Measurements from ENCODE around the gene TSPAN18.

Gene TSPAN18

DNA sequence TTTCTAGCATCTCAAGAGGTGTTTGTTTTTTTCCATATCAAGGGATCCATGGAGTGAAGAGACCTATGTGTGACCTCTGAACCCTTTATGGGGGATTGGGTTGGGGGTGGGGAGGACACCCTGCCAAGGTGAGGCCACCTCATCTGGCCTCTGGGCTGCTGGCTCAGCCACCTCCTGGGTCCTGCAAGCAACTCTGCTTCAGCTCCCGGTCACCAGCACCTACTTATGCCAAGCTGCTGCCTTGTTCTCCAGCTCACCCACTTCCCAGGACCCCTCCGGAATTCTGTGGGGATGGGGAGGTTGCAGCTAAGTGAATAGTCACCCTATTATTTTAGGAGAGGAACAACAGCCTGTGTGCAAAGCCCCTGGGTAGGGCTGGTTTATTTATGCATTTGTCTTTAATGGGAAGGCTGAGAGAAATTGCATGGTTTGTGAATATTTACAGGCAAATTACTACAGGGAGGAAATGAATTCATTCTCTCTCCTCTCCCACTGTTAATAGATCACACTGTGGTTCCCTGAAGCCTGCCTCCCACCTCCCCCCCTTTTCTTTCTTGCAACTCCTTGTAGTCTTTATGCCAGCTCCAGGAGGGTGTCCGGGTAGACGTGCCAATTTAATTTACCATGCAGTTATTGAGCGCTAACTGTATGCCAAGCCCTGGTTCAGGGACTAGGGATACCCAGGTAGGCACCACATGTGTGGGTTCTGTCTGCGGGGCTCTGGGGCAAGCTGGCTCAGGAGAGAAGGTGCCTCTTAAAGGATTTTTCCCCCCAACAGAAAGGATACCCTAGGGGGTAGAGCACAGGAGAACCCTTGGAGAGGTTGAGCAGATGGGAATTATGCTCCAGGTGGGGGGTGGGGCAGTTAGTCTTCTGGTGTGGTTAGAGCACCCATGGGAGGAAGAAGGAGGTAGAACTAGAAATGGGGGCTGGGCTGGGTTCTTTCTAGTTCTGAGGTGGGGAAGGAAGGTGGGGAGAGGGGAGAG lies 50.7 kb downstream of the TSPAN18 start:
- DNase-seq (ENCODE audit: low read depth in 3 of 3), result no peak

GRCh38 chr11:44778195-44779100 lies 51.7 kb downstream of the TSPAN18 start:
- no peak for DNase-seq (ENCODE audit: low read depth in 3 of 3)

DNA sequence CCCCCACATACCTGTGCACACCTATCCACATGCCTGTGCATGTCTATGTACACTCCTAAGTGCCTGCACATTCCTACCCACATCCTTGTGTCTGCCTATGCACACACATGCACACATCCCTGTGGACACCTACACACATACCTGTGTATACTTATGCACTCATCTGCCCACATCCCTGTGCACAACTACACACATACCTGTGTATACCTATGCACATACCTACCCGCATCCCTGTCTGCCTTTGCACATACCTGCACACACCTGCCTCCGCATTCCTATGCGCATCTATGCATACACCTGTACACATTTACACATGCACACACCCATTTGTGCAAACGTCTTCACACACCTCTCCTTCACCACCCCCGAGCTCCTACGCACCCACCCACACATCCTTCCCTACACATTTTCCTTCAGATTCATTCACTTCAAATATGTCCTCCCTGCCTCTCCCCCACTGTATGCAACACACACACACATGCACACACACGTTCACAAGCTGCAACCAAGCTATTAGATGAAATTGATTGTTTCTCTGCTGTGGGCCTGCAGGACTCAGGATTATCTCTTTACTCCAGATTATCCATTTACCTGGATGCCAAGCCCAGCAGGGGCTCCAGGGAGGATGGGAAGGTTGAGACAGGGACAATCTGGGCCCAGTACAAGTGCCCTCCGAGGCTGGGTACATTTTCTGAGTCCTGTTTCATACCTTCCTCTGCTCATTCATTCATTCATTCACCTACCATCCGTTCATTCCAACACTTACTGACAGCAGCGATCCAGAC lies 53.2 kb downstream of the TSPAN18 start:
- no peak for DNase-seq (ENCODE audit: low read depth in 3 of 3)

- no peak for DNase-seq (ENCODE audit: low read depth in 3 of 3)
These were observed 54.3 kb downstream of the TSPAN18 start for GRCh38 chr11:44780940-44781631.

- no peak for DNase-seq (ENCODE audit: low read depth in 3 of 3)
These were observed 54.9 kb downstream of the TSPAN18 start for GRCh38 chr11:44781655-44782054.

DNA sequence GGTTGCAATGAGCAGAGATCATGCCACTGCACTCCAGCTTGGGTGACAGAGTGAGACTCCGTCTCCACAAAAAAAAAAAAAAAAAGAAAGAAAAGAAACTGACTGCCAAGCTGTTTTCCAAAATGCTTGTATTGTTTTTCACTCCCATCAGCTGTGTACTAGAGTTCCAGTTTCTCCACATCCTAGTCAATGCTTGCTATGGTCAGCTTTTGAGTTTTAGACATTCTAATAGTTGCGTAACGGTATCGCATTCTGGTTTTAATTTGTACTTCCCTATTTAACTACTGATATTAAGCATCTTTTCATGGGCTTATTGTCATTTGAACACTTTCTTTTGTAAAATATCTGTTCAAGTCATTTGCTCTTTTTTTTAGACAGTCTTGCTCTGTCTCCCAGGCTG lies 55.7 kb downstream of the TSPAN18 start:
- no peak for DNase-seq (ENCODE audit: low read depth in 3 of 3)

DNA sequence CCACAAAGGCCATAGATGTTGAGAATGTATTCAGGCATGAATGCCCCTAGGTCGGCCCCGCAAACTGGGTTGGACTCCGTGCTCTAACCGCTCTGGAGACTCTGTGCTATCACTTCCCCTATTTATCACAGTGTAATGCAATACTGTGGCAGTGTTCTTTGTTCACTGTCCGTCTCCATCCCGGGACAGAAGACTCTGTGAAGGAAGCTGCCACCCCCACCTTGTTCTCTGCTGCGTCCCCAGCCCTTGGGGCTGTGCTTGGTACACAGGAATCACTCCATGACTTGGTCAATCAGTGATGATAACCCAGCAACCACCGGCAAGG lies 57.6 kb downstream of the TSPAN18 start:
- DNase-seq (ENCODE audit: low read depth in 3 of 3), result no peak

DNA sequence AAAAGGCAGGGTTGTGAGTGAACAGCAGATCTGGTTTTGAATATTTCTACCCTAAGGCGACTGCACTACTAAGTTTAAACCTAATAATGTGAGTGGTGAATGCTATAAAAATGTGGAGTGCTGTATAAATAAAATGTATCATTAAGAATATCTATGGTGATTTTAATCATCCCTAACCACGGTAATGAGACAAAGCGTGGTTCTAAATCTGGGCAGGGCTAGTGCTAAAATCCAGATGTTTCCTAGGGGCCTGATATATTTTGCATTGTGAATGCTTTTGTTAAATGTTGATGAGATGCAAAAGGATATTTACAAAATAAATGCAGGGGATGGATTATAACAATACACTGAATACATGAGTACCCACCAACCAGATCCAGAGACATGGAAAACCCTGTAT lies 58.1 kb downstream of the TSPAN18 start:
- DNase-seq (ENCODE audit: low read depth in 3 of 3), result no peak

- no peak for DNase-seq (ENCODE audit: low read depth in 3 of 3)
These were observed 59.3 kb downstream of the TSPAN18 start for GRCh38 chr11:44785856-44786607.

DNA sequence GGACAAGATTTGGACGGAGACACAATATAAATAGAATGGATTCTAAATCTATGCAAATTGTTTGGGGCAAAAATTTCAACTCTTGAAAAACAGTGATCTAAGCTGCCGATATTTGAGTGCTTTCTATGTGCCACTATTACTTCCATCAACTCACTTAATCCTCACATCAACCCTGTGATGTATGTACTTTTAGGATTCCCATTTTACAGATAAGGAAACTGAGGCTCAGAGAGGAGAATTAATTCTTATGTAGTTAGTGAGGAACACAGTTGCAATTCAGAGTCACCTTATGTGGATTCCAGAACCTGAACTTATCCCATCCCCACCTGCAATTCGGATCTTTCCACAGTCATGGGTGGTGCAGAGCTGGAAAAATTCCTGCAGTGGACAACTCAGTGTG lies 60.3 kb downstream of the TSPAN18 start:
- no peak for DNase-seq (ENCODE audit: low read depth in 3 of 3)

- no peak for DNase-seq (ENCODE audit: low read depth in 3 of 3)
These were observed 61.2 kb downstream of the TSPAN18 start for GRCh38 chr11:44787981-44788380.

- no peak for DNase-seq (ENCODE audit: low read depth in 3 of 3)
These were observed 61.9 kb downstream of the TSPAN18 start for GRCh38 chr11:44788536-44789261.

DNA sequence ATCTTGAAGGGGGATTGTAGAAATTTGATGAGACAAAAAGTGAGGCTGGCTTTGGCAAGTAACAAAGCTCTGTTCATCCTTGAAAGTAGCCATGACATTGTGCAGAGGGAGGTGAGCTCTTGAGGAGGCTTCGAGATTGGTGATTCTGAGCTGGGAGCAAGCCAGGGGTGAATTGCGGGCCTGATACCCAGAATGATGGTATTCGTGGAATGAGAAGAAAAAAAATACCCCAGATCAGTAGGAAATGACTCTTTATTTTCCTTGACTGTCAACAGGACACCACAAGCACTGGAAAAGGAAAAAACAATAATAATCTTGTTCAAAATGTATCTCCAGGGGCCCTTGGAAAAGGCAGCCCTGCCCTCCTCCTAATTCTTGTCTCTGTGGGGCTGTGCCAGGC lies 62.7 kb downstream of the TSPAN18 start:
- DNase-seq (ENCODE audit: low read depth in 3 of 3), result no peak

DNA sequence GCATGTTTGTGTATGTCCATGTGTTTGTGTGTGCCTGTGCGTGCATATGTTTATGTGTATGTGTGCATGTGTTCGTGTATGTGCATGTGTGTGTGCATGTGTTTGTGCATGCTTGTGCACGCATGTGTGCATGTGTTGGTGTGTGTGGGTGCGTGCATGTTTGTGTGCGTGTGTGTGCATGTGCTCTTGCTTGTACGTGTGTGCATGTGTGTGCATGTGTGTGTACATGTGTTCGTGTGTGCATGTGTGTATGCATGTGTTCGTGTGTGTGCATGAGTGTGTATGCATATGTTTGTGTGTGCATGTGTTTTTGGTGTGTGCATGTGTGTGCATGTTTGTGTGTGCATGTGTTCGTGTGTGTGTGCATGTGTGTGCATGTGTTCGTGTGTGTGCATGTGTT lies 63.4 kb downstream of the TSPAN18 start:
- DNase-seq (ENCODE audit: low read depth in 3 of 3), result no peak

- no peak for DNase-seq (ENCODE audit: low read depth in 3 of 3)
These were observed 64.7 kb downstream of the TSPAN18 start for GRCh38 chr11:44791316-44791925.

DNA sequence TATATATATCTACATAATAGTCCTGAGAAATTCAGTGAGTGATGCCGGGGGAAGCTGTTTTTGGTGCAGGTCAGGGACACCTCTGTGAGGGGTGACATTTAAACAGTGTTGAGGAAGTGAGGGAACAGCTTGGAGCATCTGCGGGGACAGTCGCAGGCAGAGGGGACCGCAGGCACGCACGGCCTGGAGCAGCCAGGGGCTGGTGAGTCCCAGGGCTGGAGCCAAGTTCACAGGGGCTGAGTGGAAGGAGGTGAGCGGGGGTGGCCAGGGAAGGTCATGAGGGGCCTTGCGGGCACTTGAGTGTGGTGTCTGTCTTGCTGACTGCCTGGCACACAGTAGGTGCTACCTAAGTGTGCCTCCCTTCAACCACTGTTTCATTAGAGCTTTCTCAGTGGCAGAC lies 65.4 kb downstream of the TSPAN18 start:
- DNase-seq (ENCODE audit: low read depth in 3 of 3), result no peak

GRCh38 chr11:44793350-44794090 lies 66.8 kb downstream of the TSPAN18 start:
- no peak for DNase-seq (ENCODE audit: low read depth in 3 of 3)

DNA sequence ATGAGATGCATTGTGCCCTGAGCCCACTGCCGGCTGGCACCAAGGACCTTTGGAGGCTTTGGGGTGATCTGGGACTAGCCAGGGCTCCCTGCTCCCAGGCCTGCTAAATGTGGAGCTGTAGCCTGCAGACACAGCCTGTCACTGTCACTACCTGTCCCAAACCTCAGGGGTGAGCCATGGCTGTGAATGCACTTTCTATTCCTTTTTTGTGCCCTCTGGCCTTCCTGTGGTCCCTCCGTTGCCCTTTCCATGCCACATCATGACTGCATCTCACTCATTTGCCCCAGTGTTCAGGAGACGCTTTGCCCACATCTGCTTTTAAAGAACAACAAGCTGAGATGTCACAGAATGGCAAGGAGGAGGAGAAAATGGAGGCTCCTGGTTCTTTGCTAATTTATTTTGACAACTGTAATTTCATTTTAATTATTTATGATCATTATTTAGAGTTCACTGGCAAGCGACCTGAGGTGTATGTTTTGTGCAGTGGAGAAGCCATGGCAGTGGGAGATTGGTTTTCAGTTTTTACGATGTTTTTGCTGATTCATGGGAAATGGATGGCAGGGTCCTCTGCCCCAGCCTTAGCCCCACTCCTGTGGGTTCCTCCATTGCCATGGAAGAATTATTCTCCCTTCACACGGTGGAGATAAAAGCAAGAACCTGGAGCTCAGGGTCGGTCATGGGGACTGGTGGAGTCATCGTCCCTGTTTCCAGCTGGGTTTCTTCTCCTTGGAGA lies 69.2 kb downstream of the TSPAN18 start:
- no peak for DNase-seq (ENCODE audit: low read depth in 3 of 3)
